CD4-positive, alpha-beta memory T cell (primary cell): ENCODE results near the gene ERN1. TPM values are rescaled to one million over a fixed set of nuclear protein-coding genes. Genes with fewer than 3 reads are reported as not detected.
"Not testable (repeated sequence)": the region's sequence is repeated elsewhere in the genome, so short reads cannot be mapped to it uniquely, and the experiment has no call there.

Experiments
- CTCF ChIA-PET: fragments of 350-600 bp; sonication (Branson Sonifier 250); formaldehyde crosslinking; loops from one replicate; lab custom pipeline; 2021; ENCODE audit warnings: inconsistent platforms; ENCODE audit not compliant: partially characterized antibody; lab: Charles Lee
- POLR2A ChIA-PET: fragments of 350-600 bp; sonication (Branson Sonifier 250); formaldehyde crosslinking; loops from one replicate; lab custom pipeline; 2021; ENCODE audit not compliant: partially characterized antibody; lab: Charles Lee
- DNase-seq, 5 donors: peaks; one replicate each; pipeline versions ENCODE4 v3.0.0 to v3.0.0-alpha.2; 2020 to 2022; ENCODE audit warnings: mixed read lengths in 1 of 5
- H3K27ac ChIP-seq: one replicate; pipeline ENCODE4 v1.7.0; 2013; ENCODE audit warnings: low read depth, low read length
- H3K27me3 ChIP-seq: 2 replicates; pipeline ENCODE4 v1.7.0; 2013; ENCODE audit warnings: mild to moderate bottlenecking, low read length, moderate library complexity; ENCODE audit not compliant: insufficient read depth
- H3K36me3 ChIP-seq: 2 replicates; pipeline ENCODE4 v1.7.0; 2013; ENCODE audit warnings: mild to moderate bottlenecking, low read length, moderate library complexity; ENCODE audit not compliant: insufficient read depth
- H3K4me1 ChIP-seq: 2 replicates; pipeline ENCODE4 v1.7.0; 2013; ENCODE audit warnings: mild to moderate bottlenecking, low read length, moderate library complexity; ENCODE audit not compliant: insufficient read depth
- H3K4me3 ChIP-seq, 2 donors: one replicate each; pipeline ENCODE4 v1.7.0; 2013; ENCODE audit warnings: low read length in 2 of 2, mild to moderate bottlenecking in 1 of 2
- H3K9me3 ChIP-seq, 2 donors: one replicate each; pipeline ENCODE4 v1.7.0; 2013; ENCODE audit warnings: low read length in 2 of 2, control low read depth in 1 of 2; ENCODE audit not compliant: control insufficient read depth in 1 of 2
- H3K27ac Mint-ChIP-seq, 7 donors: one replicate each; pipeline ENCODE4 v1.8.0; 2020 to 2021; ENCODE audit warnings: mixed read lengths in 7 of 7, mild to moderate bottlenecking in 6 of 7, inconsistent platforms in 3 of 7, moderate library complexity in 3 of 7
- H3K27me3 Mint-ChIP-seq, 2 donors: one replicate each; pipeline ENCODE4 v1.8.0; 2020 to 2021; ENCODE audit warnings: mixed read lengths in 2 of 2
- H3K36me3 Mint-ChIP-seq, 2 donors: one replicate each; pipeline ENCODE4 v1.8.0; 2020 to 2021; ENCODE audit warnings: mixed read lengths in 2 of 2, inconsistent platforms in 1 of 2, mild to moderate bottlenecking in 1 of 2
- H3K4me1 Mint-ChIP-seq, 4 donors: one replicate each; pipeline ENCODE4 v1.8.0; 2020 to 2021; ENCODE audit warnings: mixed read lengths in 4 of 4, mild to moderate bottlenecking in 1 of 4
- H3K4me3 Mint-ChIP-seq, 8 donors: one replicate each; pipeline ENCODE4 v1.8.0; 2020 to 2021; ENCODE audit warnings: mixed read lengths in 8 of 8, mild to moderate bottlenecking in 7 of 8, moderate library complexity in 6 of 8, inconsistent platforms in 3 of 8
- H3K9me3 Mint-ChIP-seq, 8 donors: one replicate each; pipeline ENCODE4 v1.8.0; 2020 to 2021; ENCODE audit warnings: mixed read lengths in 8 of 8, mild to moderate bottlenecking in 5 of 8, inconsistent platforms in 3 of 8, moderate library complexity in 1 of 8
- intact Hi-C: fragments of 100-400 bp; cut with micrococcal nuclease; formaldehyde crosslinking; loops from one replicate; pipeline ENCODE4 v1.15.1; 2023
- polyA plus RNA-seq, 2 donors: library from polyadenylated mRNA; unstranded; fragments of 300-500 nt; fragmentation: Illumina TruSeq; gene quantifications; one replicate each; pipeline ENCODE4 v1.2.3, GENCODE V29; 2021
- total RNA-seq, 2 experiments: library from RNA; stranded (reverse); gene quantifications; one replicate each; pipeline ENCODE4 v1.2.3, GENCODE V29; 2021

Gene ERN1
- total and polyA plus RNA-seq, 4 experiments from 2014 or later = 47.9 to 172 (median 144) TPM

DNA sequence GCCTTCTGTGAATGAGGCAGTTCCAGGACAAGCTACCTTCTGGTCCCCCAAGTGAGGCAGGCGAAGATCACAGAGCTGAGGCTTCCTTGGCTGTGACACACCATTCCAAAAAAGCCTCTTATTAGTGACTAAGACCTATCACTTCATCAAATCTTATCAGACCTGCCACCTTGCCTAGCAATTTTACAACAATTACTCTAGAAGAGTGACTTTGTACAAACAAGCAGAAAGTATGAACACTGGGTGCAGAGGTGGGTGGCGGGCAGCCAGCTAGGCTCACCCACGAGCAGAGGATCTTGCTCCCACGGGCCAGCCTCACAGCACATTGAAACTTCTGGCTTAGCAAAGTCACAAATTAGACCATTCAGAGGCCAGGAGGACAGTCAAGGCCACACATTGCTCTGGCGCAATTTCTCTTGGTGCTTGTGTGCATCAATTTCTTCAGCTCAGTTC is 107.3 kb downstream of the ERN1 start:
- Histone ChIP-seq H3K36me3 (no peaks in the 10 kb centered on the region), H3K4me3 (no peak overlapping the region), H3K9me3 (no peaks in the 10 kb centered on the region), H3K27ac (peak overlapping the region; percentile 93), H3K4me1 (peaks cover 70% of the 10 kb centered on the region), H3K27me3 (no peaks in the 10 kb centered on the region)
- ChIA-PET POLR2A (interaction anchor here (0.6 to 18.0 kb wide), 9 partner anchors 20 to 124 kb away, joined by 3 to 587 read pairs (median 4); partner anchors contain the start of genes ERN1 and PRR29), CTCF (interaction anchor here (1.4 to 16.3 kb wide), 3 partner anchors 27 to 111 kb away, joined by 11 to 556 read pairs (median 351); partner anchors contain the start of genes CSHL1, GH1 and PRR29)
- H3K36me3 Mint-ChIP-seq = peaks cover 2 to 14% of the 10 kb centered on the region in 2 donors
- intact Hi-C loops = no loop called here
- peaks cover 46 to 80% (median 60%) of the 10 kb centered on the region in 4 donors for H3K4me1 Mint-ChIP-seq
- H3K27me3 Mint-ChIP-seq = peaks cover 0 to 1% of the 10 kb centered on the region in 2 donors
- peaks cover 0 to 7% (median 0%) of the 10 kb centered on the region in 8 donors for H3K9me3 Mint-ChIP-seq
- peak overlapping the region in 6 of 8 donors; percentile 49 to 85 (median 72) for H3K4me3 Mint-ChIP-seq
- H3K27ac Mint-ChIP-seq = peak overlapping the region; percentile 99 to 100 (median 100)
- DNase-seq = no peak

DNA sequence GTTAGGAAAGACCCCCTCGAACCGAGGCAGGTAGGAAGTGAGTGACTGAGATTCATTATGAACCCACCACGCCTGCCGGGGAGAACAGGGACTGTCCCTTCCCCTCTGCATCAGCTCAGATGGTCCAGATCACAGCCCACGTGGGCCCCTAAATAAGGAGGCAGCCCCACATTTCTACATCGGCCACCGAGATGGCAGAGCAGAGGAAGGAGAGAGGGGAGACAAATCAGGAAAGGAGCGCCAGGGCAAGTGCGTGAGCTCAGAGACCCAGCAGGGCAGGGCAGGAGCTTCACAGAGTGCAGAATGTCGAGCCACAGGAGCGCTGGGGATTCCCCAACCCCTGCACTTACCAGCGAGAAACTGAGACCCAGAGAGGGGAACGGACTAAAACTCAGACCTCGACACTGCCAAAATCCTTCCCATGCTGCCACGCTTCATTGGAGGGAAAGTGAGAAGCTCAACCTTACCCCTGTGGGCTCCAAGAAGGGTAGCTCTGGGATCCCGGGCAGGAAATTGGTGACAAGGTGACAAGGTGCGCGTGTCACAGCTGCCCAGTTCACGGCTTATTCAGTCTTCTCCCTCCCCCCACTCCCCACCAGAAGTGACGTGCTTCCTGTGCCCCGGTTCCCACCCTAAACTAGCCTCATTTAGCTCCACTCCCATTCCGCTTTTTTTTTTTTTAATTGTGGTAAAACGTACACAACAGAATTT is 109.7 kb downstream of the ERN1 start, which contains the start of gene ICAM2:
Gene ICAM2 (minus strand): TSS at position 578 of the 711 bp plus-strand sequence. CDS start 13,942 bp downstream, outside the sequence.
- Mint-ChIP-seq H3K27ac (peak within 1 kb of the TSS; percentile 99 to 100 (median 100)), H3K36me3 (peaks cover 8 to 16% of the 10 kb centered on the region in 2 donors), H3K4me3 (peak within 1 kb of the TSS; percentile 97 to 100 (median 99)), H3K27me3 (peaks cover 0 to 1% of the 10 kb centered on the region in 2 donors), H3K4me1 (peaks cover 51 to 85% (median 63%) of the 10 kb centered on the region in 4 donors), H3K9me3 (peaks cover 0 to 4% (median 0%) of the 10 kb centered on the region in 8 donors)
- H3K27me3 ChIP-seq = no peaks in the 10 kb centered on the region
- intact Hi-C loops = loop anchor here (1.0 to 2.0 kb wide), 4 partner anchors 22 to 247 kb away; partner anchors contain the start of genes CCDC47, PRR29 and TEX2
- H3K9me3 ChIP-seq = no peaks in the 10 kb centered on the region
- H3K27ac ChIP-seq = peak within 1 kb of the TSS; percentile 93
- ChIA-PET CTCF (interaction anchor here (0.6 to 16.3 kb wide), 21 partner anchors 8 to 237 kb away, joined by 3 to 556 read pairs (median 4); partner anchors contain the start of genes CSHL1, ERN1, GH1 and PRR29), POLR2A (interaction anchor here (0.5 to 18.0 kb wide), 47 partner anchors 9 to 965 kb away, joined by 3 to 587 read pairs (median 5); partner anchors contain the start of genes CCDC47, CD79B, CEP95 and DDX42)
- H3K4me3 ChIP-seq = peak within 1 kb of the TSS; percentile 93 to 96
- H3K36me3 ChIP-seq = no peaks in the 10 kb centered on the region
- DNase-seq = peak; percentile 94 to 99 (median 97)
- peaks cover 71% of the 10 kb centered on the region for H3K4me1 ChIP-seq

DNA sequence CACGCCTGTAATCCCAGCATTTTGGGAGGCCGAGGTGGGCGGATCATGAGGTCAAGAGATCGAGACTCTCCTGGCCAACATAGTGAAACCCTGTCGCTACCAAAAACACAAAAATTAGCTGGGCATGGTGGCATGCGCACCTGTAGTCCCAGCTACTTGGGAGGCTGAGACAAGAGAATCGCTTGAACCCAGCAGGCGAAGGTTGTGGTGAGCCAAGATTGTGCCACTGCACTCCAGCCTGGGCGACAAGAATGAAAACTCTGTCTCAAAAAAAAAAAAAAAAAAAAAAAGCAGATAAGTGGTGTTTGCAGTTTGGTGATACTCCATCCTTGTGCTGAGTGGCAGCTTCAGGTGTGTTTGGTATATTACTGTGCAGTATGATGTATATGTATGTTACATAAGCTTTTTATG is 110.4 kb downstream of the ERN1 start:
- ChIA-PET POLR2A (interaction anchor here (0.5 to 18.0 kb wide), 35 partner anchors 9 to 486 kb away, joined by 3 to 587 read pairs (median 6); partner anchors contain the start of genes CCDC47, CD79B, CEP95 and DDX42), CTCF (interaction anchor here (0.7 to 16.3 kb wide), 16 partner anchors 9 to 237 kb away, joined by 3 to 556 read pairs (median 10); partner anchors contain the start of genes CSHL1, ERN1, GH1 and PRR29)
- not testable (repeated sequence) for H3K27me3 ChIP-seq, H3K36me3 ChIP-seq, H3K27me3 Mint-ChIP-seq, H3K9me3 ChIP-seq, H3K9me3 Mint-ChIP-seq
- peak overlapping the region; percentile 93 to 96 for H3K4me3 ChIP-seq
- peak overlapping the region; percentile 93 for H3K27ac ChIP-seq
- peaks cover 71% of the 10 kb centered on the region for H3K4me1 ChIP-seq
- Mint-ChIP-seq H3K4me1 (peaks cover 49 to 85% (median 62%) of the 10 kb centered on the region in 4 donors), H3K36me3 (peaks cover 8 to 20% of the 10 kb centered on the region in 2 donors), H3K27ac (peak overlapping the region; percentile 99 to 100 (median 100)), H3K4me3 (peak overlapping the region; percentile 97 to 100 (median 99))
- peak in 1 of 5 donors; percentile 69 for DNase-seq
- intact Hi-C loops = loop anchor here (5.0 kb wide), 1 partner anchor 478 kb away; the partner anchor contains the start of gene POLG2

DNA sequence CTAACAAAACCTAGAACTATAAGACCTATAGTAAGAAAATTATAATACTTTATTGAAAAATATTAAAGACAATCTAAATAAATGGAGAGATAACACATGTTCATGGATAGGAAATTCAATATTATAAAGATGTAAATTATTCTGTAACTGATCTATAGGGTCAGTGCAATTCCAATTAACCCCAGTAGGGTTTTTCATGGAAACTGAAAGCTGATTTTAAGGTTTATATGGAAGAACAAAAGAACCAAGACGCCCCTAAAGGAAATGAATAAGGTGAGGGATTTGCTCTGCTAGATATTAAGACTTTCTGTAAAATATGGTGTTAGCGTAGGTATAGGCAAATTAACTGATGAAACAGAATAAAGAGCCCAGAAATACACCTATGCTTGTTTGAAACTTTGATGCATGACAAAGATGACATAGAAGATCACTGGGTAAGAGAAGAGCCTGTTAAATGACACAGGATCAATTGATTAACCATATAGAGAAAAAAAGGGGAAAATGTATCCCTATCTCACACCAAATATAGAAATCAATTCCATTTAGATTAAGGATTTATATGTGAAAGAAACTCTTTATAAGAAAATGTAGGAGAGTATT is 112.5 kb downstream of the ERN1 start:
- Mint-ChIP-seq H3K4me3 (peak overlapping the region; percentile 90 to 100 (median 98)), H3K36me3 (peaks cover 8 to 25% of the 10 kb centered on the region in 2 donors), H3K27me3 (peaks cover 0 to 1% of the 10 kb centered on the region in 2 donors), H3K27ac (peak overlapping the region; percentile 96 to 100 (median 99)), H3K9me3 (peaks cover 0 to 4% (median 0%) of the 10 kb centered on the region in 8 donors), H3K4me1 (peaks cover 40 to 84% (median 58%) of the 10 kb centered on the region in 4 donors)
- POLR2A ChIA-PET = interaction anchor here (1.0 to 18.0 kb wide), 10 partner anchors 10 to 174 kb away, joined by 3 to 587 read pairs (median 11); partner anchors contain the start of genes ERN1, PRR29 and SMARCD2
- Histone ChIP-seq H3K36me3 (no peaks in the 10 kb centered on the region), H3K4me1 (peaks cover 71% of the 10 kb centered on the region), H3K9me3 (no peaks in the 10 kb centered on the region), H3K27me3 (no peaks in the 10 kb centered on the region), H3K4me3 (peak overlapping the region; percentile 7 to 51), H3K27ac (peak overlapping the region; percentile 93)
- intact Hi-C loops = loop anchor here (1.0 to 5.0 kb wide), 3 partner anchors 8 to 480 kb away; partner anchors contain the start of gene POLG2
- DNase-seq = no peak
- CTCF ChIA-PET = interaction anchor here (1.0 to 16.3 kb wide), 9 partner anchors 11 to 174 kb away, joined by 3 to 556 read pairs (median 12); partner anchors contain the start of genes CD79B and PRR29

DNA sequence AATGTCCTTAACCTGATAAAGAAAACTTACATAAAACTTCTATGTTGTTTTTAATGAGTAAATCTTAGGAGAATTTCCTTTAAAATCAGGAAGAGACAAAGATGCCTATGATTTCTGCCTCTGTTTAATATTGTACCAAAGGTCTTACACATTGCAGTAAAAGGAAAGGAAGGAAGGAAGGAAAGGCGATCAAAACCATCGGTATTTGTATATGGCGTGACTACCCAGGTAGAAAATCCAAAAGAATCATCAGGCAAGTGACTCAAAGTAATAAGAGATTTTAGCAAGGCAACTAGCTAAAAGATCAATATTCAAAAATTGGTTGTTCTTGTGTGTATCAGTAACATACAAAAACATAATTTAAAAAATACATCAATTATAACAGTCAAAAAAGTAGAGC is 113.0 kb downstream of the ERN1 start:
- Histone ChIP-seq H3K27ac (peak overlapping the region; percentile 69), H3K9me3 (no peaks in the 10 kb centered on the region), H3K4me1 (peaks cover 71% of the 10 kb centered on the region), H3K36me3 (no peaks in the 10 kb centered on the region), H3K27me3 (no peaks in the 10 kb centered on the region), H3K4me3 (peak overlapping the region; percentile 4 to 51)
- ChIA-PET CTCF (interaction anchor here (0.8 to 16.3 kb wide), 10 partner anchors 12 to 173 kb away, joined by 3 to 556 read pairs (median 4); partner anchors contain the start of gene PRR29), POLR2A (interaction anchor here (1.0 to 18.0 kb wide), 10 partner anchors 11 to 174 kb away, joined by 3 to 587 read pairs (median 9); partner anchors contain the start of genes ERN1, PRR29 and SMARCD2)
- Mint-ChIP-seq H3K4me3 (peak overlapping the region; percentile 82 to 100 (median 93)), H3K27ac (peak overlapping the region; percentile 94 to 100 (median 96)), H3K9me3 (peaks cover 0 to 4% (median 0%) of the 10 kb centered on the region in 8 donors), H3K27me3 (peaks cover 0 to 1% of the 10 kb centered on the region in 2 donors), H3K4me1 (peaks cover 37 to 84% (median 55%) of the 10 kb centered on the region in 4 donors), H3K36me3 (peaks cover 9 to 26% of the 10 kb centered on the region in 2 donors)
- DNase-seq = no peak
- intact Hi-C loops = loop anchor here (1.0 to 5.0 kb wide), 3 partner anchors 8 to 480 kb away; partner anchors contain the start of gene POLG2
